ENCODE measurements around the gene RBM18. TPM values are rescaled to one million over a fixed set of nuclear protein-coding genes. Genes with fewer than 3 reads are reported as not detected.

RBM18 gene
- total RNA-seq, 3 donors from 2014 or later = 15.6 to 21.5 (median 17.2) TPM

GRCh38 chr9:122286764-122287163 lies 22.1 kb upstream of the RBM18 start:
- Histone ChIP-seq H3K36me3 (ENCODE audit: low read depth) (no peaks in the 10 kb centered on the region), H3K4me1 (ENCODE audit: low read depth) (no peaks in the 10 kb centered on the region), H3K4me3 (no peak overlapping the region), H3K9me3 (no peaks in the 10 kb centered on the region)
- ATAC-seq (no peak), DNase-seq (no peak)
- no peak for TF ChIP-seq CTCF (IDR thresholded peaks at IDR 0.05)
- intact Hi-C loops (cut with DNase I, micrococcal nuclease) = loop anchor here in 1 of 2 donors (10.0 kb wide), 1 partner anchor 62 kb away; the partner anchor contains the start of gene LHX6

GRCh38 chr9:122281368-122281767 lies 16.7 kb upstream of the RBM18 start:
- H3K4me1 ChIP-seq (ENCODE audit: low read depth) = no peaks in the 10 kb centered on the region
- H3K36me3 ChIP-seq (ENCODE audit: low read depth) = peaks cover 8% of the 10 kb centered on the region
- ATAC-seq (no peak), DNase-seq (no peak)
- H3K4me3 ChIP-seq = no peak overlapping the region
- TF ChIP-seq CTCF (IDR thresholded peaks at IDR 0.05) = no peak
- peaks cover 13% of the 10 kb centered on the region for H3K9me3 ChIP-seq
- intact Hi-C loops (cut with DNase I, micrococcal nuclease) = loop anchor here in 1 of 2 donors (10.0 kb wide), 1 partner anchor 57 kb away; the partner anchor contains the start of gene LHX6

GRCh38 chr9:122277285-122277897 lies 12.8 kb upstream of the RBM18 start:
- ATAC-seq (no peak), DNase-seq (no peak)
- no peak for TF ChIP-seq CTCF (IDR thresholded peaks at IDR 0.05)
- Histone ChIP-seq H3K4me1 (ENCODE audit: low read depth) (no peaks in the 10 kb centered on the region), H3K4me3 (no peak overlapping the region), H3K36me3 (ENCODE audit: low read depth) (peaks cover 8% of the 10 kb centered on the region), H3K9me3 (peaks cover 13% of the 10 kb centered on the region)
- intact Hi-C loops (cut with DNase I, micrococcal nuclease) = no loop called here

GRCh38 chr9:122276096-122276495 lies 11.5 kb upstream of the RBM18 start:
- ATAC-seq (no peak), DNase-seq (no peak)
- peaks cover 13% of the 10 kb centered on the region for H3K9me3 ChIP-seq
- H3K36me3 ChIP-seq (ENCODE audit: low read depth) = peaks cover 7% of the 10 kb centered on the region
- no peaks in the 10 kb centered on the region for H3K4me1 ChIP-seq (ENCODE audit: low read depth)
- no peak for TF ChIP-seq CTCF (IDR thresholded peaks at IDR 0.05)
- intact Hi-C loops (cut with DNase I, micrococcal nuclease) = no loop called here
- no peak overlapping the region for H3K4me3 ChIP-seq

GRCh38 chr9:122274055-122274454 lies 9.4 kb upstream of the RBM18 start:
- no peak overlapping the region for H3K4me3 ChIP-seq
- H3K9me3 ChIP-seq = peaks cover 13% of the 10 kb centered on the region
- peaks cover 4% of the 10 kb centered on the region for H3K36me3 ChIP-seq (ENCODE audit: low read depth)
- intact Hi-C loops (cut with DNase I, micrococcal nuclease) = no loop called here
- TF ChIP-seq CTCF (IDR thresholded peaks at IDR 0.05) = no peak
- DNase-seq (no peak), ATAC-seq (no peak)
- no peaks in the 10 kb centered on the region for H3K4me1 ChIP-seq (ENCODE audit: low read depth)
